Mesenchymal stem cell (in vitro differentiated cells and primary cell): ENCODE measurements around the gene PAK5.

ENCODE experiments used
- DNase-seq: peaks from one replicate; pipeline ENCODE4 v3.0.0-alpha.2; 2013
- H2AFZ ChIP-seq: one replicate; pipeline ENCODE4 v1.6.1; 2013; ENCODE audit warnings: low read depth, mild to moderate bottlenecking, control low read depth, inconsistent platforms, low read length, moderate library complexity
- H2AK5ac ChIP-seq: 2 replicates; pipeline ENCODE4 v1.6.1; 2013; ENCODE audit warnings: low read length, moderate library complexity, mild to moderate bottlenecking, inconsistent platforms; ENCODE audit not compliant: severe bottlenecking
- H2BK120ac ChIP-seq: one replicate; pipeline ENCODE4 v1.6.1; 2013; ENCODE audit warnings: low read depth, mild to moderate bottlenecking, inconsistent platforms, low read length, moderate library complexity
- H2BK12ac ChIP-seq, 2 experiments: one replicate each; pipeline ENCODE4 v1.6.1; 2013; ENCODE audit warnings: inconsistent platforms in 2 of 2, low read length in 2 of 2, mild to moderate bottlenecking in 2 of 2, moderate library complexity in 2 of 2, control low read depth in 1 of 2
- H2BK15ac ChIP-seq: one replicate; pipeline ENCODE4 v1.6.1; 2013; ENCODE audit warnings: mild to moderate bottlenecking, low read depth, inconsistent platforms; ENCODE audit not compliant: poor library complexity, severe bottlenecking
- H2BK5ac ChIP-seq: 2 replicates; pipeline ENCODE4 v1.6.1; 2013; ENCODE audit warnings: low read depth, mild to moderate bottlenecking, low read length, control low read depth, inconsistent platforms; ENCODE audit not compliant: poor library complexity, severe bottlenecking
- H3K14ac ChIP-seq, 2 experiments: one replicate each; pipeline ENCODE4 v1.6.1; 2013; ENCODE audit warnings: inconsistent platforms in 2 of 2, low read length in 2 of 2, control low read depth in 1 of 2, mild to moderate bottlenecking in 1 of 2, moderate library complexity in 1 of 2
- H3K18ac ChIP-seq, 2 experiments: one replicate each; pipeline ENCODE4 v1.6.1; 2013; ENCODE audit warnings: inconsistent platforms in 2 of 2, low read length in 2 of 2, control low read depth in 1 of 2, low read depth in 1 of 2, mild to moderate bottlenecking in 1 of 2
- H3K23ac ChIP-seq, 2 experiments: one replicate each; pipeline ENCODE4 v1.6.1; 2013; ENCODE audit warnings: inconsistent platforms in 2 of 2, low read length in 2 of 2, mild to moderate bottlenecking in 2 of 2, moderate library complexity in 2 of 2, control low read depth in 1 of 2
- H3K27ac ChIP-seq: 2 replicates; pipeline ENCODE4 v1.5.1; 2013; ENCODE audit warnings: mild to moderate bottlenecking, moderate library complexity, low read length, control low read depth, inconsistent platforms; ENCODE audit not compliant: poor library complexity, severe bottlenecking
- H3K27me3 ChIP-seq, 2 experiments: 2 replicates each; pipeline versions ENCODE4 v1.6.1 to v1.7.0; 2013; ENCODE audit warnings: low read length in 2 of 2, mild to moderate bottlenecking in 2 of 2, moderate library complexity in 2 of 2, control low read depth in 1 of 2, inconsistent platforms in 1 of 2; ENCODE audit not compliant: control insufficient read depth in 1 of 2, insufficient read depth in 1 of 2
- H3K36me3 ChIP-seq, 2 experiments: 2 replicates each; pipeline versions ENCODE4 v1.6.1 to v1.7.0; 2013; ENCODE audit warnings: low read length in 2 of 2, control low read depth in 1 of 2, inconsistent platforms in 1 of 2, low read depth in 1 of 2, mild to moderate bottlenecking in 1 of 2; ENCODE audit not compliant: insufficient read depth in 2 of 2, control insufficient read depth in 1 of 2
- H3K4ac ChIP-seq, 2 experiments: one replicate each; pipeline ENCODE4 v1.6.1; 2013; ENCODE audit warnings: inconsistent platforms in 2 of 2, low read length in 2 of 2, mild to moderate bottlenecking in 2 of 2, moderate library complexity in 2 of 2, control low read depth in 1 of 2, low read depth in 1 of 2
- H3K4me1 ChIP-seq: 2 replicates; pipeline ENCODE4 v1.6.1; 2013; ENCODE audit warnings: low read depth, low read length, control low read depth; ENCODE audit not compliant: control insufficient read depth, insufficient read depth
- H3K4me2 ChIP-seq: 2 replicates; pipeline ENCODE4 v1.6.1; 2013; ENCODE audit warnings: low read length, mild to moderate bottlenecking, inconsistent platforms; ENCODE audit not compliant: poor library complexity, severe bottlenecking
- H3K4me3 ChIP-seq, 2 experiments: 2 replicates each; pipeline versions ENCODE4 v1.5.1 to v1.7.0; 2013; ENCODE audit warnings: low read length in 2 of 2, mild to moderate bottlenecking in 2 of 2, control low read depth in 1 of 2, low read depth in 1 of 2; ENCODE audit not compliant: insufficient read depth in 1 of 2
- H3K79me1 ChIP-seq: replicated peaks from 2 replicates; pipeline ENCODE4 v1.6.1; 2013; ENCODE audit warnings: mild to moderate bottlenecking, control low read depth, low read length, inconsistent platforms; ENCODE audit not compliant: poor library complexity, severe bottlenecking
- H3K9ac ChIP-seq: 2 replicates; pipeline ENCODE4 v1.7.0; 2013; ENCODE audit warnings: mild to moderate bottlenecking, low read length, moderate library complexity
- H3K9me3 ChIP-seq: 2 replicates; pipeline ENCODE4 v1.7.0; 2013; ENCODE audit warnings: mild to moderate bottlenecking, low read length; ENCODE audit not compliant: control insufficient read depth
- H4K8ac ChIP-seq: one replicate; pipeline ENCODE4 v1.6.1; 2013; ENCODE audit warnings: inconsistent platforms, mild to moderate bottlenecking, low read length, moderate library complexity
- H4K91ac ChIP-seq: one replicate; pipeline ENCODE4 v1.6.1; 2013; ENCODE audit warnings: mild to moderate bottlenecking, low read length, inconsistent platforms
- WGBS: methylation state at CpG from one replicate; pipeline ENCODE4 v1.1.7; 2013; ENCODE audit warnings: mixed read lengths; 5-methylcytosine and 5-hydroxymethylcytosine counted together

Gene PAK5

DNA sequence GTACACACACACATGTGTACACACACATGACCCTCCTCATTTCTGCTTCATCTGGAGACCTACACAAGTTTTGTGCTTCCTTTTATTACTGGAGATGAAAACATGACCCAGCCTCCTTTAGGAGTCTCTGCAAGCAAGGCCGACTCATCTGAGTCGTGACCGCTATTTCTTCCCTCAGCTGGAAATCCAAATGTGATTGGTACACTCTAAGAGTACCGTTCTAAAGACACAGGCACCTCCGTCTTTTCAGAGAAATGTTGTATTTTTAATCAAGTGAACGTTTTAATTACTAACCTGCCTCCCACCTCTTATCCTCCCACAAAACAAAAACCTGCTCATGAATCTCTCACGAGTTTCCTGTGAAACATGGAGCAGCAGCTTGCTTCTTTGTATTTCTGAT lies 261.5 kb downstream of the PAK5 start:
- H3K4me3 ChIP-seq: no peak overlapping the region
- 81% methylated on average over 7 of the region's 7 CpGs for WGBS
- peaks cover 1% of the 10 kb centered on the region for H3K4me1 ChIP-seq
- H3K4me2 ChIP-seq: no peak overlapping the region
- no peak overlapping the region for H2AFZ ChIP-seq
- H2BK12ac ChIP-seq: no peak overlapping the region
- no peak overlapping the region for H3K14ac ChIP-seq
- no peaks in the 10 kb centered on the region for H3K9me3 ChIP-seq
- no peak overlapping the region for H3K27ac ChIP-seq
- H3K4ac ChIP-seq: no peak overlapping the region
- no peaks in the 10 kb centered on the region for H3K36me3 ChIP-seq
- H4K91ac ChIP-seq: no peak overlapping the region
- no peak overlapping the region for H3K18ac ChIP-seq
- no peak for DNase-seq
- no peak overlapping the region for H2BK15ac ChIP-seq
- H2BK5ac ChIP-seq: no peak overlapping the region
- H2AK5ac ChIP-seq: no peak overlapping the region
- no peak overlapping the region for H3K9ac ChIP-seq
- no peak overlapping the region for H4K8ac ChIP-seq
- peaks cover 21 to 29% of the 10 kb centered on the region in 2 experiments for H3K27me3 ChIP-seq
- no peak overlapping the region for H2BK120ac ChIP-seq
- no peak overlapping the region for H3K23ac ChIP-seq
- H3K79me1 ChIP-seq: no peaks in the 10 kb centered on the region

DNA sequence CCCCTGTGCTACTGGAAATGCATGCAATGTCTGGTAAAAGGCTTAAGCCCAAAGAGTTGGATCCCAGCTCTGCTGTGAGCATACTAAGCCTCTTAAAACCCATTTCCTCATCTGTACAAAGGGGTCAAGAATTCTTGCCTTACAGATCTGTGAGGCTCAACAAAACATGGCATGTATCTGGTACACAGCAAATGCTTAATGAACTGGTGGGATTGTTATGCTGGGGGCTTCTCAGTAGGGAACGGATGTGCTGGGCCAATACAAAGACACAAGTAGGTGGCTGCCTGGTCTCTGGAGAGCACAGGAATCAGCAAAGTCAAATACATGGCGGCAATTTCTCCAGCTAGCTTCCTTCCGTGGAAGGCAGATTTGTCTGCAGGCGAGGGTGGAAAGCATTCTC lies 262.2 kb downstream of the PAK5 start:
- 52% methylated on average over 3 of the region's 4 CpGs for WGBS
- H3K23ac ChIP-seq: no peak overlapping the region
- no peak overlapping the region for H3K4me2 ChIP-seq
- H3K27ac ChIP-seq: no peak overlapping the region
- H3K9me3 ChIP-seq: no peaks in the 10 kb centered on the region
- no peak overlapping the region for H3K14ac ChIP-seq
- no peak overlapping the region for H2AFZ ChIP-seq
- no peak overlapping the region for H4K91ac ChIP-seq
- H2AK5ac ChIP-seq: no peak overlapping the region
- H3K9ac ChIP-seq: no peak overlapping the region
- H3K79me1 ChIP-seq: no peaks in the 10 kb centered on the region
- H3K18ac ChIP-seq: no peak overlapping the region
- H3K4ac ChIP-seq: no peak overlapping the region
- no peak overlapping the region for H4K8ac ChIP-seq
- H3K27me3 ChIP-seq: peaks cover 26 to 33% of the 10 kb centered on the region in 2 experiments
- DNase-seq: no peak
- H2BK120ac ChIP-seq: no peak overlapping the region
- peaks cover 1% of the 10 kb centered on the region for H3K4me1 ChIP-seq
- no peak overlapping the region for H2BK15ac ChIP-seq
- H3K4me3 ChIP-seq: no peak overlapping the region
- no peaks in the 10 kb centered on the region for H3K36me3 ChIP-seq
- no peak overlapping the region for H2BK5ac ChIP-seq
- no peak overlapping the region for H2BK12ac ChIP-seq

- H4K91ac ChIP-seq: no peak overlapping the region
- no peak overlapping the region for H2AK5ac ChIP-seq
- no peak overlapping the region for H2BK120ac ChIP-seq
- no peaks in the 10 kb centered on the region for H3K36me3 ChIP-seq
- no peak overlapping the region for H2AFZ ChIP-seq
- no peak overlapping the region for H3K27ac ChIP-seq
- H3K4me2 ChIP-seq: no peak overlapping the region
- H3K4me1 ChIP-seq: peaks cover 1% of the 10 kb centered on the region
- no peak overlapping the region for H3K4ac ChIP-seq
- WGBS: no CpG with 5 or more reads among the region's 1 CpG
- no peak overlapping the region for H2BK15ac ChIP-seq
- H4K8ac ChIP-seq: no peak overlapping the region
- no peak overlapping the region for H3K14ac ChIP-seq
- no peak overlapping the region for H2BK12ac ChIP-seq
- no peak overlapping the region for H3K18ac ChIP-seq
- H3K79me1 ChIP-seq: no peaks in the 10 kb centered on the region
- DNase-seq: no peak
- H3K4me3 ChIP-seq: no peak overlapping the region
- H3K9ac ChIP-seq: no peak overlapping the region
- no peaks in the 10 kb centered on the region for H3K9me3 ChIP-seq
- H3K23ac ChIP-seq: no peak overlapping the region
- peaks cover 31 to 35% of the 10 kb centered on the region in 2 experiments for H3K27me3 ChIP-seq
- no peak overlapping the region for H2BK5ac ChIP-seq
These were observed 263.0 kb downstream of the PAK5 start for GRCh38 chr20:9575836-9576235.

GRCh38 chr20:9574776-9575175 lies 264.1 kb downstream of the PAK5 start:
- H2AFZ ChIP-seq: no peak overlapping the region
- H3K4ac ChIP-seq: no peak overlapping the region
- H3K27ac ChIP-seq: no peak overlapping the region
- no peaks in the 10 kb centered on the region for H3K36me3 ChIP-seq
- H3K23ac ChIP-seq: no peak overlapping the region
- peaks cover 1% of the 10 kb centered on the region for H3K4me1 ChIP-seq
- H2BK15ac ChIP-seq: no peak overlapping the region
- H2BK12ac ChIP-seq: no peak overlapping the region
- H4K8ac ChIP-seq: no peak overlapping the region
- no peak for DNase-seq
- H3K4me3 ChIP-seq: no peak overlapping the region
- no peaks in the 10 kb centered on the region for H3K9me3 ChIP-seq
- H2AK5ac ChIP-seq: no peak overlapping the region
- peaks cover 37 to 38% of the 10 kb centered on the region in 2 experiments for H3K27me3 ChIP-seq
- no peak overlapping the region for H3K4me2 ChIP-seq
- no peak overlapping the region for H2BK120ac ChIP-seq
- no peak overlapping the region for H4K91ac ChIP-seq
- H3K79me1 ChIP-seq: no peaks in the 10 kb centered on the region
- H2BK5ac ChIP-seq: no peak overlapping the region
- no peak overlapping the region for H3K18ac ChIP-seq
- WGBS: 30% methylated on average over 2 of the region's 3 CpGs
- H3K9ac ChIP-seq: no peak overlapping the region
- H3K14ac ChIP-seq: no peak overlapping the region
